GM19351 (cell line): ENCODE data around the gene JMJD1C.
"Not testable (repeated sequence)": the region's sequence is repeated elsewhere in the genome, so short reads cannot be mapped to it uniquely, and the experiment has no call there.

Experiments used
- ATAC-seq: cut with Tn5 transposase; IDR thresholded peaks from one replicate; pipeline ENCODE4 v1.9.1; 2021; ENCODE audit warnings: mild to moderate bottlenecking, moderate library complexity; ENCODE audit not compliant: unreplicated experiment

Gene JMJD1C

DNA sequence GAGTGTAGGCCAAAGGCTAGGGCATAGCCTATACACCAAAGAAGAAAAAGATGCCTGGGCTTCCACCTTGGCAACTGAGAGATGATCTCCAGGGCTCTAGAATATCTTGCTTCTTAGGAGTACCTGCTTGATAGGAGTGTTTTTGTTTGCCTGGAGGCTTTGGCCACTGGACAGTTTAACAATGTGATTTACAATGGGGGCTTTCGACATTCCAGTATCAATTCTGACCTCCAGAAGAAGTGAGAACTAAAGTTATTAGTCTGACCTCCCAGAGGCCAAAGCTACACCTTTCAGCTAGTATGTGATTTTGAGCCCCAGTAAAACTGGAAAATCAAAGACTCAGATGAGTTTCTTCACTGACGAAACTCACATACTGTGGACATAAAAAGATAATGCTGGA, 96.1 kb downstream of the JMJD1C start:
- no peak for ATAC-seq

DNA sequence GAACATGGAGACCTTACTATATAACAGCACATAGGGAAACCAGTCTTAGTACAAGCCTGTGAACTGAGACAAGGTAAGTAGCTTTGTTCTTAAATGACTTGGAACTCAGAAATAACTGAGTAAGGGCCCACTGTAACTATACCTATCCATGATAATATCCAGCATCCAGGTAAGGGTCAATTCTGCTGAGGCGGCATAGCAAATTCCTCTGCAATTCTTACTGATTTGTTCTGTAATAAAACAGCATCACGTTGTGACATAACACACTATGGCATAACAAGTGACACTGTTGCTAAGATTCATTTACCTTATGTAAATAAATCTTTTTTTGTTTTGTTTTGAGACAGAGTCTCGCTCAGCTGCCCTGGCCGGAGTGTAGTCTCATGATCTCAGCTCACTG, 97.4 kb downstream of the JMJD1C start:
- ATAC-seq: no peak

DNA sequence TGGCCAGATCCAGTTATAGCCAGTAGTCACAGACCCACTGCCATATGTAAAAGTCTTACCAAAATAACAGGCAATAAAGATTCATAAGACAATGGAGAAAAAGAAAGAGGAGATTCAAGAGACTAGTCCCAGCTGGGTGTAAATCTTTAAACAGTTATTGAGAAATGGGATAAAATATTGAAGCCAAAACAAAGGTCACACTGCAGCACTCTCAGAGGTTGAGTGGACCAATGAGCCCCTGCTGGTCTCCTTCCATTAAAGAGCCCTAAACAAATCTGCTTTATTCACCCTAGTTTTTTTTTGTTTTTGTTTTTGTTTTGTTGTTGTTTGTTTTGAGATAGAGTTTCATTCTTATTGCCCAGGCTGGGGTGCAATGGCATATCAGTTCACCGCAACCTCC, 98.8 kb downstream of the JMJD1C start:
- ATAC-seq: no peak

DNA sequence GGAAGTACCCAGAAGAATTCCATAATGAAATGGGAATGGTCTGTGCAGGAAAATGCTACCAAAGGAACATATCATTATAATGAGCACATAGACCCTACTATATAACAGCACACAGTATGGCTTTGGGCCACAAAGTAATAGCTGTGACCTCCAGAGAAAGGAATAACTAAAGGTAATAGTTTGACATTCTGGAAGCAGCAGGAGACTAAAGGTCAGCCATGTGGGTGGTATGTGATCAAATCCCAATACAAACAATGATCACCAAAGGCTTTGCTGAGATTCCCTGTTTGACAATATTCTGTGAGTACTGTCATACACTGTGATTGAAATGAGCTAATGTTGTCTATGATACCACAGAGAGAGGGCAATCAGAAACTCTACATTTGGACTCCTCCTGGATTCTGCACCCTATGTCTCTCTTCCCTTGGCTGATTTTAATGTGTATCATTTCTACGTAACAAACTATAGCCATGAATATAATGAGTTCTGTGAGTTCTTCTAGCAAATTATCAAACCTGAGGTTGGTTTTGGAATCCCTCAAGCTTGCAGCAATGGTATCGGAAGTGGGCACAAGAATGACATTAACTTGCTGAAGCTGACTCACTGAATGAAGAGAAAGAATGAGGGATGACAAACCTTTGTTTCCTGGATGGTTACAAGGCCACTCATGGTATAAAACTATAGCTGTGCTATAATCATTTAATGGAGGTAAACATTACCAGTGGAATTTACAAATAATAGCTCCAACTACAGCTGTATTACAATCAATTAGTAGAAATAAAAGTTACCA, 99.6 kb downstream of the JMJD1C start:
- no peak for ATAC-seq

DNA sequence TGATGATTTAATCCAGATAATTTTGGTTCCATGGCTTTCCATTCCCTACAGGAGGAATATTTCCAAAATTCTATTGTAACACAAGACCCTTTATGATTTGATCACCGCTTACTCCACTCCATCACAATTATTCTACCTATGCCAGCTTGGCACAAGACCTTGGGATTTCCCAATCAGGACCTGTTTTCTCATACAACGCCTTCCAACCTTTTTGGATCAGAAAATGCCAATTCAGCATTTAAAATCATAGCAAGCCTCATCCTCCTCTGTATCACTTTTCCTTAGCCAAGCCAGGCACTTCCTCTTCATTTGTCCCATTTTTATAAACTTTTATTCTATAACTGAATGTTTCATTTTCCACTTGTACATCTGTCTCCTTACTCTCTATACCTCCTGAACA, 100.9 kb downstream of the JMJD1C start:
- no peak for ATAC-seq

DNA sequence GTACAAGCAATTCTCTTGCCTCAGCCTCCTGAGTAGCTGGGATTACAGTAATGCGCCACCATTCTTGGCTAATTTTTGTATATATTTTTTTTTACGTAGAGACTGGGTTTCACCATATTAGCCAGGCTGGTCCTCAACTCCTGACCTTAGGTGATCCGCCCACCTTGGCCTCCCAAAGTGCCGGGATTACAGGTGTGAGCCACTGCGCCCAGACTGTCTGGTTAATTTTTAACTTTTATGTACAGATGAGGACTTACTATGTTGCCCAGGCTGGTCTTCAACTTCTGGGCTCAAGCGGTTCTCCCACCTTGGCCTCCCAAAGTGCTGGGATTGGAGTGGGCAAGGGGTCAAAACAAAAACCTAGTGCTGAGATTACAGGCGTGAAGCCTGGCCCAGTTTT, 101.8 kb downstream of the JMJD1C start:
- no peak for ATAC-seq

DNA sequence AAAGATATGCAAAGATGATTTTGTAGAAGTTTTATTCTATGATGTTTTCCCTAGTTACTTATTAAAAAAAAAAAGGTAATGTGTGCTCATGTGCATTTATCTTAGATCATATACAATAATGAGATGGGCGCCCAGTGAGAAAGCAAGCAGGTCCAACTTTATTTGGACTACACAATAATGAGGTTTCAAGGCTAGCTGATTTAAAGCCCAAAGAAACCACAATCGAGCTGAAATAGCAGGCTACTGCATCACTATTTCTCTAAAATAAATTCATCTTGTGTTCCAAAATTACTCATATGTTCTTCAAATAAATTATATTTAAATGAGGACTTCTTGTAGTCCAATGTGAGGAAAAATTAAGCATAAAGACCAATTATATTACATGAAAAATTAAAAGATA, 110.1 kb downstream of the JMJD1C start:
- ATAC-seq: no peak

DNA sequence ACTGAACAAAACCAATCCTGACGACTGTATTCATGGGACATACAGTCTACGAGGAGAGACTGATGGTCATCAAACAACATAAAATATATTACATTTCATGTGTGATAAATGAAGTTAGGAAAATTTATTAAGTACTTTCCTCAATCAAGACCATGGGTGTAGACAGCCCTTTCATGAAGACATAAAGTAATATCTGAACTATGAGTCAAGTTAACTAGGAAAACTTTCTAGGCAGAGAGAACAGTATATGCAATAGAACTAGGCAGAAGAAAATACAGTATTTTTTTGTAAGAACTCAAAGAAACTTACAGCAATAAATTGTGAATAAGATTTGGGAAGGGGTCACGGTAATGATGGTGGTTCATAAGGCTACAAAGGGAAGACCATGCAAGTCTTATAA, 112.8 kb downstream of the JMJD1C start:
- no peak for ATAC-seq

DNA sequence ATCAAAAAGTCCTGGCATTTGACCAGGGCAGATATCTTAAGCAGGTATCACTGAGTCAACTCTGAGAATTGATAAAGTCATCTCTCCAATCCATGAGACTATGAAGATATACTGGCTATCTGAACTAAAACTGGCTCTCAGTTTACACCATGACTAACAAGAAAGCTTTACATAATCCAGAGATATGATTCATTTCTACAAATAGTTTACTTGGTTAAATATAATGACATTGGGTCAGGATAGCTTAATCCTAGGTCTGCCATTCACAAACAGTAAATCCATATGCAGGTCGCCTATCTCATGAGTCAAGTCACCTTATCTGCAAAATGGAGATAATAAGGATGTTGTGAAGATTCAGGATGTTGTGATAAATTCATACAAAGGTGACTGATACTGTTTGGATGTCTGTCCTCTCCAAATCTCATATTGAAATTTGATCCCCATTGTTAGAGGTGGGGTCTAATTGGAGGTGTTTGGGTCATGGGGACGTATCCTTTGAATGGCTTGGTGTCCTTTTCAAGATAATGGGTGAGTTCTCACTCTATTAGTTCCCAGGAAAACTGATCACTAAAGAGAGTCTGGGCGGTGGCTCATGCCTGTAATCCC, 117.4 kb downstream of the JMJD1C start:
- ATAC-seq: no peak

DNA sequence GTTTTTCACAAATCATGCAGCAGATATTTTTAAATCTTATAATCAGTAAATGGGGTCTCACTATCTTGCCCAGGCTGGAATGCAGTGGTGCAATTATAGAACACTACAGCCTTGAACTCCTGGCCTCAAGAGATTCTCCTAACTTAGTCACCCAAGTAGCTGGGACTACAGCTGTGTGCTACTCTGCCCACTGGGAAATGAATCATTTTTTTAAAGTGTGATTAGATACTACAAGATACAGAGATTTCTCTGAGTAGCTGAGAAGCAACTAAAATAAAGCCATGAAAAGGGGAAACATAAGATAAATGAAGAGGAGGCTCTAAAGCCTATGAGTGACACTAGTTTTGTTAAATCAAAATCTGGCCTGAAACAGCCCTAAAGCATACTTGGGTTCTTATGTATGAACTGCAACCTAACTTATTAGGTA, 119.7 kb downstream of the JMJD1C start:
- ATAC-seq: no peak

DNA sequence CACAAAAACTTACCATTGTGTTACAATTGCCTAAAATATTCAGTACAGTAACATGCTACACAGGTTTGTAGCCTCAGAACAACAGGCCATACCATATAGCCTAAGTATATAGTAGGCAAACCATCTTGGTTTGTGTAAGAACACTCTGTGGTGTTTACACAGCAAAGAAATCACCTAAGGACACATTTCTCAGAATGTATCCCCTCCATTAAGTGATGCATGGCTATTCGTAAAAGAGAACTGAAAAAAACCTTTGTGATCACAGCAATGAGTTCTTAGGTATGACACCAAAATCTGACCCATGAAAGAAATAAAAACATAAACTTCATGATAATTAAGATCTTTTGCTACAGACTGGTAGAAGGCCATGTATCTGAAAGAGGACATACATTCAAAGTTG, 121.5 kb downstream of the JMJD1C start:
- ATAC-seq: no peak

DNA sequence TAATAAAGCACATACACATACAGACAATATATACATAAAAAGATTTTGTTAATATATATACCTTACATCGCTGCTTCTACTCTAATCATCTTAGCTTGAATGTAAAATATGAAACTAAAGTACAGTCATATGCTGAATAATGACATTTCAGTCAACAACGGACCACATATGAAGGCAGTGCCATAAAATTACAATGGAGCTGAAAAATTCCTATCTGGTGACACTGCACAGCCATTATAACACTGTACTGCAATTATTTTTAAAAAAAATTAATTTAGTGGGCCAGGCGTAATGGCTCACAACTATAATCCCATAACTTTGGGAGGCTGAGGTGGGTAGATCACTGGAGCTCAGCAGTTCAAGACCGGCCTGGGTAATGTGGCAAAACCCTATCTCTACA, 122.3 kb downstream of the JMJD1C start:
- ATAC-seq: no peak

DNA sequence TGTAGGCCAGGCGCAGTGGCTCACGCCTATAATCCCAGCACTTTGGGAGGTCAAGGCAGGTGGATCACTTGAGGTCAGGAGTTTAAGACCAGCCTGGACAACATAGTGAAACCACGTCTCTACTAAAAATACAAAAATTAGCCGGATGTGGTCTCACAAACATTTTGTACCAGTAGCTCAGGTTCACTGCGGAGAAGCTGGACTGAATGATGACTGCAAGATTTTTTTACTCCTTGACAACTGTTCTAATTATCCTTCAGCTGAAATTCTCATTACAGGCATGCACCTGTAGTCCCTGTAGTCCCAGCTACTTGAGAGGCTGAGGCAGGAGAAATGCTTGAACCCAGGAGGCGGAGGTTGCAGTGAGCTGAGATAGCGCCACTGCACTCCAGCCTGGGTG, 126.1 kb downstream of the JMJD1C start:
- not testable (repeated sequence) for ATAC-seq

DNA sequence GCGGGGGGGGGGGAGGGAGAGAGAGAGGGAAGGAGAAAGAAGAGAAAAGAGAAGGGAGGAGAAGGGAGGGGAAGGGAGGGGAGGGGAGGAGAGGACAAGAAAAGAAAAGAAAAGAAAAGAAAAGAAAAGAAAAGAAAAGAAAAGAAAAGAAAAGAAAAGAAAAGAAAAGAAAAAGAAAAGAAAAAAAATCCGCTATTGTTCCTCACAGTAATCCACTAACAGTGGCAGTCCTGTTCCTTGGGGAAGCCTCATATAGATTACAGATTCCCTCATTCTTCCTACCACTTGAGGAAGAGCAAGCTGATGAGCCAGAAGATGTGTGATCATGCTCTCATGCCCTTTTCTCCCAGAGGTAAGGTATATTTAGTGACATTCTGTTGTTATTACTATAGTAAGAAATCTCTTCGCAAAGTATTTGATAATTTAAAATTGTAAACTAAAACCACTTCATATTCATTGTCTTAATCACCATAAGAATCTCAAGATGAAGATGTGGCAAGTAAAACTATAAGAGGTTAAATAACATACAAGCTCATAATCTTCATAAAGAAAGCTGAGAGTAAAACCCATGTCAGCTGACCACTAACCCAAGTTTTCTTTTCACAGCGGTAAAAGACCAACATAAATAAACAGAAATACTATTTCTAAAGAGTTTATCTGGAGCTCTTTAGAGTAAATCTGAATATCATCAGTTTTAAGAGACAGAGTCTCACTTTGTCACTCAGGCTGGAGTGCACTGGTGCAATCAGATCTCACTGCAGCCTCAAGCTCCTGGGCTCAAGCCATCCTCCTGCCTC, 128.1 kb downstream of the JMJD1C start:
- no peak for ATAC-seq

DNA sequence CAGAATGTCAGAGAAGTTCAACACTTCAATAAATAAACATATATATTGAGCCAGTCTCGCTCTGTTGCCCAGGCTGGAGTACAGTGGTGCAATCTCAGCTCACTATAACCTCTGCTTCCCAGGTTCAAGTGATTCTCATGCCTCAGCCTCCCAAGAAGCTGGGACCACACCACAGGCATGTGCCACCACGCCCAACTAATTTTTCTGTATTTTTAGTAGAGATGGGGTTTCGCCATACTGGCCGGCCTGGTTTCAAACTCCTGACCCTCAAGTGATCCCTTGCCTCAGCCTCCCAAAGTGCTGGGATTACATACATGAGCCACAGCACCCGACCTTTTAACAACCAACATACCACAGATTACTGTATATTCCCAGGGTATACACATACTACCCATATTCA, 134.2 kb downstream of the JMJD1C start:
- no peak for ATAC-seq

DNA sequence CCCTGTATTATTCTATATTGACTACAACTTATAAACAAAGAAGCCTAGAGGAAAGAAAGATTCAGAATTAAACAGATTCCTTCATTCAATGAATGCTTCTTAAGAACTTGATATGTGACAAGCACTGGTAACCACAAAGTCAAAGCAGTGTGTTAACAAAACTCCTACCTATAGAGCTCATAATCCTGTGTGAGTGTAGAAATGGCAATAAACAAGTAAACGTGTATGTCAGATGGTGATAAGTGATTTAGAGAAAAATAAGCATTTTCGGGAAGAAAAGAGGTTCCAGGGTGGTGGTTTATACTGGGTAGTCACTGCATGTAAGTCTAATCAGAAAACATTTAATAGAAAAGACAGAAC, 141.3 kb downstream of the JMJD1C start:
- no peak for ATAC-seq

DNA sequence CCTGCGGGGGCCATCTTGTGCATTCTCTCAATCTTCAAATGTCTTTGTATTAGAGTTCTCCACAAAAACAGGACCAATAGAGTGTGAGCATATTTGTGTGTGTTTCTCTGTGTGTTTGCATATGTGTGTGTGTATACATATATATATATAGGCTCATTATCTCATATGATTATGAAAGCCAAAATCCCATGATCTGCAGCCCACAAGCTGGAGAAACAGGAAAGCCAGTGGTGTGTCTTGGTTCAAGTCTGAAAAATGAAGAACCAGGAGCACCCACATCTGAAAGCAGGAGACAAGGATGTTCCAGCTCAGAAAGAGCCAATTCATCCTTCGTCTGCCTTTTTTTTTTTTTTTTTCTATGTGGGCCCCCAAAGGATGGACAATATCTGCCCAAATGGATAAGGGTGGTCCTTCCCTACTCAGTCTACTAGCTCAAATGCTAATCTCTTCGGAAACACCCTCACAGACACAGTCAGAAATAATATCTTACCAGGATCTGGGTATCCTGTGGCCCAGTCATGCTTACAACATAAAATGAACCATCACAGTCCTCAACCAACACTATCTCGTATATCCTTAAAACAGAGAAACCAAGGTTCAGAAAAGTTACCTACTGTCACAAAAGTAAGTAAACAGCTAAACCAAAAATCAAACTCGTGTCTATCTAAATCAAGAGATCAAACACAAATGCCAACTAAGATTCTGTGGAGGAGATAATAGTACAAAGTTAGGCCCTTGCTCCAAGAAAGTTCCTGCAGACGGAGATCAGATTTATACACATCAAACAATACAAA, 141.9 kb downstream of the JMJD1C start:
- no peak for ATAC-seq

DNA sequence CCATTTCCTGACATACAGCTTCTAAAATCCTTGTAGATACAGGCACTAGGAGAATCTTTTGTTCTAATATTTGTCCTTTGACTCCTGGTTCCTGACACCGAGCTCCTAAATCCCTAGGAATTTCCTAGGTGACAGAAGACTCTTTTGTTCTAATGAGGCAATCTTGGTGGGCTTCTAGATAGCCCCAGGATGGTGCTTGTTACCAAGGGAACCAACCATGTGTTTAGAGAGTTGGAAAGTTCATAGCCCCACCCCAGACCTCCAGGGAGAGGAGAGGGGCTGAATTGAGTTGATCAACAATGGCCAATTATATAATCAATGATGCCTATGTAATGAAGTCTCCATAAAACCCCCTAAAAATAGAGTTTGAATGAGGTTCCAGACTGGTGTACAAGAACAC, 145.1 kb downstream of the JMJD1C start:
- ATAC-seq: no peak

DNA sequence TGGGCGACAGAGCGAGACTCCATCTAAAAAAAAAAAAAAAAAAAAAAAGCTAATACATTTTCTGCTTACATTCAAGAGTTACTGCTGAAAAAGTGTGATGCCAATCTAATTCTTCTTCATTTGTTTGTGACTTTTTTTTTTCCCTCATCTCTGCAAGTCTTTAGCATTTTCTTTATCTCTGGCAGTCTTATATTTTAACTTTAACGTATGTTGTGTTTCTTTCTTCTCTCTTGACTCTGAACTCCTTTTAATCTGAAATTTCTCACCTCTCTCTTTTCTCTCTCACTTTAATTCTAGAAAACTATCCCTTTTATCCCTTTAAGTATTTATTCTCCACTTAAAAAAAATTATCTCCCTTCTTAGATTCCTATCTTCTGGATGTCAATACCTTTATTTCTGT, 146.5 kb downstream of the JMJD1C start:
- ATAC-seq: no peak

DNA sequence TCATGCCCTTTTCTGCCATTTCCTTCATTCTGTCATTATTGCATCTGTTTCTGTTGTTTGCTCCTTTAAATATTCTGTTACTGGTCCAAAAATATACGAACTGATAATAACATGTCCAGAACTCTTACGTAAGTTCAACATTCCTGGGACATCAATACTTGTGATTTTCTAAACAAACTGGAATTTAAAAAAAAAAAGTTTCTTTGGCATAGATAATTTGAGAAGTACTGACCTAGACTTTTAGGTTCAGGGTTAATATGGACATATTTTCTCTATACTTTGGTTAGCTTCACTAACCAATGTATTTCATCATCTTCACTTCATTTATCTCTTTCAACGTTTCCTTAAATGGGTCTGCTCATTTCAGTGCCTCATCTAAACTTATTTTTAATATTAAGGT, 147.3 kb downstream of the JMJD1C start:
- ATAC-seq: no peak

DNA sequence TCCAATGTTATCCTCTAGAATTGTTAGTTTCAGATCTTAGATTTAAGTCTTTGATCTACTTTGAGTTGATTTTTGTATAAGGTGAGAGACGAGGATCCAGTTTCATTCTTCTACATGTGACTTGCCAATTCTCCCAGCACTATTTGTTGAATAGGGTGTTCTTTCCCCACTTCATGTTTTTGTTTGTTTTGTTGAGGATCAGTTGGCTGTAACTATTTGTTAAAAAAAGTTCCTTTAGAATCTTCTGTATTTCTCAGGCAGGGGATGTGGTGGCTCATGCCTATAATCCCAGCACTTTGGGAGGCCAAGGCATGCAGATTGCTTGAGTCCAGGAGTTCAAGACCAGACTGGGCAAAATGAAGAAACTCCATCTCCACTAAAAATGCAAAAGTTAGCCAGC, 151.8 kb downstream of the JMJD1C start:
- no peak for ATAC-seq
